ENCODE results near the gene CORIN. TPM values are rescaled to one million over a fixed set of nuclear protein-coding genes. Genes with fewer than 3 reads are reported as not detected.

Gene CORIN
- total and polyA plus RNA-seq, 10 of the 15 experiments (the other 5 are each of a cell fraction or from before 2014, with no cell fraction given) = 0.02 to 0.45 (median 0.09) TPM; not detected in 3

DNA sequence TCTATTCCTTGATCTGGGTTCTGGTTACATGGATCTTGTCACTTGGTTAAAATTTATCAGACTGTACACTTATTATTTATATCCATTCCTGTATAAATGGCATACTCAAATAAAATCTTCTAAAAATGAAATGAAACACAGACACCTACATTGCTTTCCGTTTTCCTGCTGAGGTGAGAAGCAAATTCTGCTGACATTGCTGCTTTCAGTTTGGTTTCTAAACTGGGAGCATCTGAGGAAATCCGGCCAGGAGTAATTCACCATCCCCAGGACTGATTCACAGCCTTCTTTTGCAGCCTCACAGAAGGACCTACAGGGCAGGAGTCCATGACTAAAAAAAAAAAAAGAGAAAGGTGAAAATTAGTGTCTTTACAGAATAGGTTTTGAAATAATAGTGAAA, 93.6 kb downstream of the CORIN start:
- FAIRE-seq (no peak), DNase-seq (ENCODE audit: low read depth, low spot score) (no peak), ATAC-seq (no peak)
- in situ Hi-C loops (cut with MboI) (no loop called here), intact Hi-C loops (cut with micrococcal nuclease; ENCODE audit: unreplicated experiment) (no loop called here)
- BruUV-seq (replicated peaks) = no TSS peak
- TF ChIP-seq, protein P1, sequence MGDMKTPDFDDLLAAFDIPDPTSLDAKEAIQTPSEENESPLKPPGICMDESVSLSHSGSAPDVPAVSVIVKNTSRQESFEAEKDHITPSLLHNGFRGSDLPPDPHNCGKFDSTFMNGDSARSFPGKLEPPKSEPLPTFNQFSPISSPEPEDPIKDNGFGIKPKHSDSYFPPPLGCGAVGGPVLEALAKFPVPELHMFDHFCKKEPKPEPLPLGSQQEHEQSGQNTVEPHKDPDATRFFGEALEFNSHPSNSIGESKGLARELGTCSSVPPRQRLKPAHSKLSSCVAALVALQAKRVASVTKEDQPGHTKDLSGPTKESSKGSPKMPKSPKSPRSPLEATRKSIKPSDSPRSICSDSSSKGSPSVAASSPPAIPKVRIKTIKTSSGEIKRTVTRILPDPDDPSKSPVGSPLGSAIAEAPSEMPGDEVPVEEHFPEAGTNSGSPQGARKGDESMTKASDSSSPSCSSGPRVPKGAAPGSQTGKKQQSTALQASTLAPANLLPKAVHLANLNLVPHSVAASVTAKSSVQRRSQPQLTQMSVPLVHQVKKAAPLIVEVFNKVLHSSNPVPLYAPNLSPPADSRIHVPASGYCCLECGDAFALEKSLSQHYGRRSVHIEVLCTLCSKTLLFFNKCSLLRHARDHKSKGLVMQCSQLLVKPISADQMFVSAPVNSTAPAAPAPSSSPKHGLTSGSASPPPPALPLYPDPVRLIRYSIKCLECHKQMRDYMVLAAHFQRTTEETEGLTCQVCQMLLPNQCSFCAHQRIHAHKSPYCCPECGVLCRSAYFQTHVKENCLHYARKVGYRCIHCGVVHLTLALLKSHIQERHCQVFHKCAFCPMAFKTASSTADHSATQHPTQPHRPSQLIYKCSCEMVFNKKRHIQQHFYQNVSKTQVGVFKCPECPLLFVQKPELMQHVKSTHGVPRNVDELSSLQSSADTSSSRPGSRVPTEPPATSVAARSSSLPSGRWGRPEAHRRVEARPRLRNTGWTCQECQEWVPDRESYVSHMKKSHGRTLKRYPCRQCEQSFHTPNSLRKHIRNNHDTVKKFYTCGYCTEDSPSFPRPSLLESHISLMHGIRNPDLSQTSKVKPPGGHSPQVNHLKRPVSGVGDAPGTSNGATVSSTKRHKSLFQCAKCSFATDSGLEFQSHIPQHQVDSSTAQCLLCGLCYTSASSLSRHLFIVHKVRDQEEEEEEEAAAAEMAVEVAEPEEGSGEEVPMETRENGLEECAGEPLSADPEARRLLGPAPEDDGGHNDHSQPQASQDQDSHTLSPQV (IDR thresholded peaks at IDR 0.05) = no peak
- TF ChIP-seq YBX1 (IDR thresholded peaks at IDR 0.05) (no peak), IKZF1 (conservative IDR thresholded peaks at IDR 0.05) (no peak), ETV6 (conservative IDR thresholded peaks at IDR 0.05 in 1 of 2, IDR thresholded peaks at IDR 0.05 in 1 of 2; ENCODE audit: borderline replicate concordance in 1 of 2, low read depth in 1 of 2) (no peak), ZNF207 (IDR thresholded peaks at IDR 0.05; ENCODE audit: borderline replicate concordance) (no peak), HDAC6 (IDR thresholded peaks at IDR 0.05; ENCODE audit: unreplicated experiment) (no peak), RB1 (IDR thresholded peaks at IDR 0.05; ENCODE audit: borderline replicate concordance) (no peak), NBN (IDR thresholded peaks at IDR 0.05) (no peak), PAX5 (IDR thresholded peaks at IDR 0.05; ENCODE audit: borderline replicate concordance, low read depth, low read length) (no peak), MTA2 (IDR thresholded peaks at IDR 0.05; ENCODE audit: low read depth) (no peak), CHD1 (IDR thresholded peaks at IDR 0.05; ENCODE audit: low read depth, low read length) (no peak), CBFB (IDR thresholded peaks at IDR 0.05; ENCODE audit: low read depth) (no peak), TCF12 (IDR thresholded peaks at IDR 0.05; ENCODE audit: low read depth, low read length) (no peak), ZZZ3 (IDR thresholded peaks at IDR 0.05; ENCODE audit: control insufficient read depth, insufficient read length, low read depth) (no peak)
- TF ChIP-seq, protein P2, sequence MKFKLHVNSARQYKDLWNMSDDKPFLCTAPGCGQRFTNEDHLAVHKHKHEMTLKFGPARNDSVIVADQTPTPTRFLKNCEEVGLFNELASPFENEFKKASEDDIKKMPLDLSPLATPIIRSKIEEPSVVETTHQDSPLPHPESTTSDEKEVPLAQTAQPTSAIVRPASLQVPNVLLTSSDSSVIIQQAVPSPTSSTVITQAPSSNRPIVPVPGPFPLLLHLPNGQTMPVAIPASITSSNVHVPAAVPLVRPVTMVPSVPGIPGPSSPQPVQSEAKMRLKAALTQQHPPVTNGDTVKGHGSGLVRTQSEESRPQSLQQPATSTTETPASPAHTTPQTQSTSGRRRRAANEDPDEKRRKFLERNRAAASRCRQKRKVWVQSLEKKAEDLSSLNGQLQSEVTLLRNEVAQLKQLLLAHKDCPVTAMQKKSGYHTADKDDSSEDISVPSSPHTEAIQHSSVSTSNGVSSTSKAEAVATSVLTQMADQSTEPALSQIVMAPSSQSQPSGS (IDR thresholded peaks at IDR 0.05; ENCODE audit: low read length) = no peak
- no peaks in the 10 kb centered on the region; the same call in 2 of the 3 replicates for H3K9me3 ChIP-seq (replicated peaks; ENCODE audit: control insufficient read depth, insufficient read depth, low read length)
- ChIA-PET POLR2A (interaction anchor here (0.6 kb wide), 1 partner anchor 575 kb away, joined by 3 read pairs; no protein-coding TSS in a partner anchor), CTCF (no interaction called here), SMC1A (ENCODE audit: uncharacterized antibody, unreplicated experiment) (interaction anchor here (1.1 to 1.7 kb wide), 2 partner anchors 15 to 95 kb away, joined by 4 read pairs; no protein-coding TSS in a partner anchor), RAD21 (ENCODE audit: unreplicated experiment) (no interaction called here)
- WGBS (ENCODE audit: insufficient coverage, insufficient replicate concordance, low lambda C conversion rate, missing lambda C conversion rate) = 20% methylated on average over 2 of the region's 2 CpGs
- no peak overlapping the region for H3K9ac ChIP-seq (ENCODE audit: control insufficient read depth, insufficient read depth, low read length)
- no peaks in the 10 kb centered on the region for H4K20me1 ChIP-seq (ENCODE audit: control insufficient read depth, insufficient read depth)
- H3K4me2 ChIP-seq (ENCODE audit: control insufficient read depth, insufficient read depth) = no peak overlapping the region
- H3K27me3 ChIP-seq (replicated peaks in 1 of 2; ENCODE audit: control insufficient read depth in 2 of 2, insufficient read depth in 2 of 2, low read length in 1 of 2) = no peaks in the 10 kb centered on the region
- H3K36me3 ChIP-seq (ENCODE audit: control insufficient read depth in 2 of 2, insufficient read depth in 2 of 2, low read length in 1 of 2) = no peaks in the 10 kb centered on the region
- H3K27ac ChIP-seq (ENCODE audit: control insufficient read depth, insufficient read depth) = no peak overlapping the region
- no peak overlapping the region for H3K4me3 ChIP-seq
- H2AFZ ChIP-seq (ENCODE audit: control insufficient read depth, low read depth, low read length) = no peak overlapping the region
- no peaks in the 10 kb centered on the region for H3K4me1 ChIP-seq (ENCODE audit: control insufficient read depth, insufficient read depth, low read length)
- no peaks in the 10 kb centered on the region for H3K79me2 ChIP-seq (ENCODE audit: control insufficient read depth, insufficient read depth, low read length)

Measured in GM12878 (cell line).